HG02623 (cell line): Measurements from ENCODE around the gene ADARB2.

ENCODE experiments used
- ATAC-seq: cut with Tn5 transposase; IDR thresholded peaks from one replicate; pipeline ENCODE4 v1.9.1; 2021; ENCODE audit warnings: moderate library complexity; ENCODE audit not compliant: unreplicated experiment

The ADARB2 gene

GRCh38 chr10:1301143-1301542 lies 436.2 kb downstream of the ADARB2 start:
- ATAC-seq: no peak

- no peak for ATAC-seq
Measured at GRCh38 chr10:1300218-1300617, 437.1 kb downstream of the ADARB2 start.

- ATAC-seq: no peak
Measured at GRCh38 chr10:1299041-1299726, 438.1 kb downstream of the ADARB2 start.

- no peak for ATAC-seq
Measured at GRCh38 chr10:1297566-1298301, 439.6 kb downstream of the ADARB2 start.

- ATAC-seq: no peak
Measured at GRCh38 chr10:1295756-1296480, 441.4 kb downstream of the ADARB2 start.

- no peak for ATAC-seq
Measured at GRCh38 chr10:1294748-1295147, 442.6 kb downstream of the ADARB2 start.

GRCh38 chr10:1293636-1294435 lies 443.5 kb downstream of the ADARB2 start:
- no peak for ATAC-seq

GRCh38 chr10:1293157-1293556 lies 444.2 kb downstream of the ADARB2 start:
- ATAC-seq: no peak

GRCh38 chr10:1292611-1293031 lies 444.7 kb downstream of the ADARB2 start:
- no peak for ATAC-seq

GRCh38 chr10:1291178-1292090 lies 445.9 kb downstream of the ADARB2 start:
- ATAC-seq: no peak

GRCh38 chr10:1290071-1290471 lies 447.3 kb downstream of the ADARB2 start:
- ATAC-seq: no peak

- ATAC-seq: no peak
Measured at GRCh38 chr10:1289591-1289990, 447.7 kb downstream of the ADARB2 start.

- no peak for ATAC-seq
Measured at GRCh38 chr10:1287971-1288401, 449.3 kb downstream of the ADARB2 start.

- ATAC-seq: no peak
Measured at GRCh38 chr10:1287487-1287886, 449.8 kb downstream of the ADARB2 start.

GRCh38 chr10:1284076-1284475 lies 453.2 kb downstream of the ADARB2 start:
- no peak for ATAC-seq

- no peak for ATAC-seq
Measured at GRCh38 chr10:1281405-1281782, 455.9 kb downstream of the ADARB2 start.

GRCh38 chr10:1280466-1281404 lies 456.6 kb downstream of the ADARB2 start:
- ATAC-seq: no peak

GRCh38 chr10:1278306-1278705 lies 459.0 kb downstream of the ADARB2 start:
- no peak for ATAC-seq
